ENCODE measurements around the gene MCEMP1.

MCEMP1 gene

DNA sequence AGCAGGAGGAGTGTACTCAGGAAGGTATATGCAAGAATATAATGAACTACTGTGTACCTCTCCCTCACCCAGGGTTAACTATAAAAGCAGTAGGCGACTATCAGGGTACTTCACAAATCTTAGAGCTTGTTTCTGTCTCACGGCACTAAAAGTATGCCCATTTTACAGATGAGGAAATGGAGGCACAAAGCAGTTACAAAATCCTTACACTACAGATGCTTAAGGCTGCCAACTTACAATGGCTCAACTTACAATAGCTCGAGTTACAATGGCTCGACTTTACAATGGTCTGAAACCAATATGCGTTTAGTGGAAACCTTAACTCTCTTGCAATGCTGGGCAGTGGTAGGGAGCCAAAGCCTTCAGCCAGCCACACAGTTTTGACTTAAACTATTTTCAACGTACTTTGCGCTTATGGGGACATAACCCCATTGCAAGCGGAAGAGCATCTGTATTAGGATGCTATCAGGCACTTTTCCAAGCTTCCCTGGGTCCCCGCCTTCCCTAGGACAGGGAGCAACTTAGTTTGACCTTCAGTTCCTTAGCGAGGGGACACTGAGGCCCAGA, 20.9 kb downstream of the MCEMP1 start:
- no peak for DNase-seq (ENCODE audit: low spot score)

DNA sequence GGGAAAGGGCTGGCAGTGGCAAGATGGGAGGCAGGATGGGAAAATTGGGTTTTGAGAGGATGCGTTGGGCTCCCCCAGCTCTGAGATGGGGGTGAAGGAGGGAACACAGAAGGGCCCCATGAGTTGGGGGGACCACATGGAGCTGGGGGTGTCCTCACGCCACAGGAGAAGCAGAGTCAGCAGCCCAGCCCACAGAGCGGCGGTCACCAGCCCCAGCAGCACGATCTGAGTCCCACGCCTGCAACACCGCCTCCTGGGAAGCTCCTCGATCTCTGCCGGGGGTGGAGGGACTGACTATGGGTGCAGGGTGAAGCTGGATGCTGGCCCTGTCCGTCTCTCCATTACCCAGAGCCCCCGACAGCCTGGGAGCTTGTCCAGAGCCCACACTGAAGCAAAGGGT, 21.7 kb downstream of the MCEMP1 start:
- DNase-seq (ENCODE audit: low spot score): no peak

DNA sequence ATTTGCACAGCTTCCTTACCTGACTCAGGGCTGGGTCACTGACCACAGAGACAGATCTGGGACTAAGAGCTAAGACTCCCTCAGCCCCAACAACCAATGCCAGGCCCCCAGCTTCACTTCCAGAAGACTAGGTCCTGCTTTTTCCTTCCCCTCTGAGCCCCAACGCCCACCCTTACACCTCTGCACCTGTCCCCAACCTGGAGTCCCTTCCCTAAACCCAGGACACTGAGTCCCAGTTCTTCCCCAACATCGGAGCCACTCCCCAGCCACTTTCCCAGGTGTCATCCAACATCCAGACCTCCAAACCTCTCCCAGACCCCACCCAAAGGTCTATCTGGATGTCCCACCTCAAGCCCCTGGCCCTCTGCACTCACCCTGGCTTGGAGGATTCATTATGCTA, 22.1 kb downstream of the MCEMP1 start:
- DNase-seq (ENCODE audit: low spot score): no peak

DNA sequence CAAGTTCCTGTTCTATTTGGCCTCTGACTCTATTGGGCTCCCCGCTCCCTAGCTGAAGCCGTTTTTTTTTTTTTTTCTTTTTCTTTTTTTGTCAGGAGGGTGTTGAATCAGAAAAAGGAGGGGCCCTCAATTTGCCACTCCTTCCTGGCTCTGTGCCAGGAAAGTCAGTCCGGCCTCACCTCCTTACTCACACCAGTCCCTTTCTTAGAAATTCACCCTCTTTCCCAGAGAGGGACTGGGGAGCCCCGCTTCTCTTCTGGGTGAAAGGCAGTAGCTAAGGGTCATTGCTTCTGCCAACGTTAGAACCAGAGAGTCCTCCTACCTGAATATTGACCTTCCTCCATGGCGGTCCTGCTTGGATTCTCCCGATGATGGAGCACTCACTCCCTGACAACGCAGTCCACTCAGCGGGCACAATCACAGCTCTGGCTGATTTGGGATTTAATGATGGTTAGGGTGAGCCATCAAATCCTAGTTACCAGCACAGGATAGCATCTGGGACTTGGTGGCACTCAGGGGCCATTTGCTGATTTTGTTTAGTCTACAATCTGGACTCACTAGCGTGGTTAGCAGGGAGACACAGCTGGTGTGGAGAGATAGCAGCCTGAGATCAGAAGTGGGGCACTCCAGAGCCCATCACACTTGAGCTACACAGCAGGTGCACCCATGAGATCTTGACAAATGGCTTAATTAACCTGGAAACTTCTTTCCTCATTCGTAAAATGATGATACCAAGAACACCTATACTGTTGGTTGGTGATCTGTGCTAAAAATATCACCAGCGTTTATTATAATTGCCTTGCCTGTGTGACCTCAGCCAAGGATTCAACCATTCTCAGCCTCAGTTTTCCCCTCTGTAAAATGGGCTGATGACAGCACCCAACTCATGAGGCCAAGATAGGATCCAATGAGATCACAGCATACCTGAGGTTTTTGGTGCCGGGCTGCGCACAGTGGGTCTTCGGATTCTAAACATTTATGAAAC, 22.8 kb downstream of the MCEMP1 start:
- DNase-seq (ENCODE audit: low spot score): no peak

DNA sequence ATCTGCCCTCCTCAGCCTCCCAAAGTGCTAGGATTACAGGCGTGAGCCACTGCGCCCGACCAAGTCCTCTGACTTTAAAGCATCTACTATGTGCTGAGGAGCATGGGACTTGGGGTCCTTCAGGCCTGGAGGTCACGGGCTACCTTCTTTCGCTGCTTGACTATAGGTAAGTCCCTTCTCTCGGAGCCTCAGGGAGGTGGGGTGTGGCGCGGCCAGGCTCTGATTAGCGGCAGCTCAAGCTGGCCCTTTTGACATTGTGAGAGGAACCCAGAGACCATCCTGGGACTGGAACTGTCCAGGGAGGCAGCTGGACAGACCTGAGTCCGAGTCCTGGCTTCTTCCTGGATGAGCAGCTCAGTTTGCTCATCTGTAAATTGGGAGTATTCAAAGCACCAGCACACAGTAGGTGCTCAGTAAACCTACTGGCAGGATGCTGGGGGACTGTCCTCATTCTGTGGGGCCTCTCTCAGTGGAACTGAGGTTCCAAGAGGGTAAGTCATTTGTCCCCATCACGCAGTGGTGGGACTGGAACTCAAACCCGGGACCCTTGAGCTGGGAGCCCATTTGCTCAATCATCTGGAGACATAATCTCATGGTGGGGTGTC, 24.3 kb downstream of the MCEMP1 start:
- no peak for DNase-seq (ENCODE audit: low spot score)

DNA sequence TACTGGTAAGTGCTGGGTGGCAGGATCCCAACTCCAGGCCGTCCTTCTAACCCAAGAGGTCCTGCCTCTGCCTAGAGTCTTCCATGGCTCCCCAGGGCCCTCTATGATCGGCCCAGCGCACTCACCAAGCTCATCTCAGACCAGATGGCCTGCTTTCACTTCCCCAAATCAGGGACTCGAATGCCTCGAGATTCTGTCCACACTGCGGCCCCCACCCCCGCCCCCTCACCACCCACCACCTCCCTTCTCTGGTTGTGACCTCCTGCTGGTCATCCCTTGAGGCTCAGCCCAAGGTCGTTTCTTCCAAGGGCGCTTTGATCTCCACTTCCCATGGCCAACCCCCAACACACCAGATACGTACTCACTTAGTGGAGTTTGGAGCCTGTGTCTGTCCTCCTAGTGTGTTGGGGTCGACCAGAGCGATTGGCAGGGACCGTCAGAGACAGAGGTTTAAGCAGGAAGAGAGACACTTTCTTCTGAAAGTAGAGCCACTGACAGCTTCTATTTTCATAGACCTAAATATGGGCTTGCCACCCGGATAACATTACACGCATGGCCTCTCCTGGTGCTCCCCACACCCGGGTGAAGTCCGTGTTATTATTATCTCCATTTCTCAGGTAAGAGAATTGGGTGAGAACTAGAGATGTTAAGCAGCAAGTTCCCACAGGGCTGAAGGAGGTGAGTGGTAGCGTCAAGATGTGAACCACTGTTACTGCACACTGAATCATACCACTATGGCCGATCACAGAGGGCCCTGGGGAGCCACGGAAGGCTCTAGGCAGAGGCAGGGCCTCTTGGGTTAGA, 25.0 kb downstream of the MCEMP1 start, which contains the start of gene FCER2:
Gene FCER2, minus strand, starts transcription at position 478 of the 804 bp plus-strand sequence. CDS start 2,371 bp downstream, outside the sequence.
- no peak for DNase-seq (ENCODE audit: low spot score)

DNA sequence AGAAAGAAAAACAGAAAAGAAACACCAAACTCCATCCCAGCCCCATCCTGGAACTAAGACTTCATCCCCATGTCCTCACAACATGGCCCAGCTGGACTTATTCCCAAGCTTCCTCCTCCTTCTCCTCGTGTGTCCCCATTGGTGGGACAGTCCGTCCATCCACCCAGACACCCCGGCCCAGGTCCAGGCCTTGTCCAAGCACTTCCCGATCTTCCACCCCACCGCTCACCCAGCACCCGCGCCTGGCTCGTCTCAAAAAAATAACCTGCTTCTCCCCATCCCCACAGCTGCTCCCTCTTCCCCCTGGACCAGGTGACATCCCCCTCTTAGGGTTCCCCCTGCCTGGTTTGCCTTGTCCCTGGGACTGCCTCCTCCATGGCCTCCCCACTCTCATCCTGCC, 26.4 kb downstream of the MCEMP1 start:
- no peak for DNase-seq (ENCODE audit: low spot score)

DNA sequence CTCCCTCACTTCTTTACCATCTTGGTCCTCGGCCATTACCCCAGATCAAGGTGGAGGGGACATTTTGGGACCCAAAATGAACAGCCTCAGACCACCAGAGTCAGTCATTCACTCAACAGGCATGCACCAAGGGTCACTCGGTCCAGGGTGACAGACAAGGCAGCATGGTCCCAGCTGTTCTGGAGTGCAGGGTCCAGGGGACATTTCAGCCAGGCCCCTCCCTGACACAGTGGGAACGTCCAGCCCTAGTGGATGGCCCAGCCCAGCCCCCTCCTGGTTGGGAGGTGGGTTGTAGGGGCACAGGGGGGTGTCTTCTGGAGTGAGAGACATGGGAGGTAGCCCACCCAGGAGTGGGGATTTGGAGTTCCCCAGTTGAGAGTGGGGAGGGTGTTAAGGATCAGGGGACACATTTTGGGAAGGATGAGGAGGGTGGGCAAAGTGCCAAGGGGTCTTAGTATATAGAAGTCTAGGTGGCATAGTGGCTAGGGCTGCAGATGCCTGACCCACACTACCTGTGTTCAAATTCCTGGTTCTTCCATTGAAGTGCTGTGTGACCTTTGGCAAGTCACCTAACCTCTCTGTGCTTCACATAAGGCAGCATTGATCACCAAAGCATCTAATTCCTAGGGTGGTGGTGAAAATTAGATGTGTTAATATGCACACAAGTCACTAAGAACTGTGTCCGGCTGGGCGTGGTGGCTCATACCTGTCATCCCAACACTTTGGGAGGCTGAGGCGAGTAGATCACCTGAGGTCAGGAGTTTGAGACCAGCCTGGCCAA, 27.6 kb downstream of the MCEMP1 start:
- DNase-seq (ENCODE audit: low spot score): no peak

DNA sequence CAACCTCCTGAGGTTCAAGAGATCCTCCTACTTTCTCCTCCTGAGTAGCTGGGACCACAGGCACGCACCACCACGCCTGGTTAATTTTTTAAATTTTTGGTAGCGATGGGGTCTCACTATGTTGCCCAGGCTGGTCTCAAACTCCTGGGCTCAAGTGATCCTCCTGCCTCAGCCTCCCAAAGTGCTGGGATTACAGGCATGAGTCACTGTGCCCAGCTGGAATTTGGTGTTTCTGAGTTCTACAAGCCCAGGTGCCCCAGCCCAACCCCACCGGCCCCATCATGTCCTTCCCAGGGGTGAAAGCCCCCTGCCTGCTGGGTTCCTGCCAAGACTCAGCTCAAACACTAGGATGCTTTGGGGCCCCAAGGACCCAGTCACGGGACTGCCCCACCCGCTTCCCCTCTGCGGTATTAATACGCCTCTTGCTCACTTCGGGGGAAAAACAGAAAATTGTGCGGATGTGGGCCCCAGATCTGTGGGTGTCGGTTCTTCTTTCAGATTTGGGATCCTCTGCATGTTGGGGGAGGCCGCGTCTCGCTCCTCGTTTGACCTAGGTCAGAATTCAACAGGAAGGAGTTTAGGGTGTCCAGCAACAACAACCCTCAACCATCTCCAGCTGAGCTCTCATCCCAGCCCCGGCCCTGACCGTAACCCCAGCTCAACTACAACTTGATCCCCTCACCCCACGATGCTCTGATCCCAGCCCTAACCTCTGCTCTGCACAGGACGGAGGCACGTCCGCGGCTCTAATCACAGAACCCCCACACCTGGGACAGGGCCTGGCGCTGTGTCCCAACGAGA, 28.7 kb downstream of the MCEMP1 start:
- DNase-seq (ENCODE audit: low spot score): no peak

DNA sequence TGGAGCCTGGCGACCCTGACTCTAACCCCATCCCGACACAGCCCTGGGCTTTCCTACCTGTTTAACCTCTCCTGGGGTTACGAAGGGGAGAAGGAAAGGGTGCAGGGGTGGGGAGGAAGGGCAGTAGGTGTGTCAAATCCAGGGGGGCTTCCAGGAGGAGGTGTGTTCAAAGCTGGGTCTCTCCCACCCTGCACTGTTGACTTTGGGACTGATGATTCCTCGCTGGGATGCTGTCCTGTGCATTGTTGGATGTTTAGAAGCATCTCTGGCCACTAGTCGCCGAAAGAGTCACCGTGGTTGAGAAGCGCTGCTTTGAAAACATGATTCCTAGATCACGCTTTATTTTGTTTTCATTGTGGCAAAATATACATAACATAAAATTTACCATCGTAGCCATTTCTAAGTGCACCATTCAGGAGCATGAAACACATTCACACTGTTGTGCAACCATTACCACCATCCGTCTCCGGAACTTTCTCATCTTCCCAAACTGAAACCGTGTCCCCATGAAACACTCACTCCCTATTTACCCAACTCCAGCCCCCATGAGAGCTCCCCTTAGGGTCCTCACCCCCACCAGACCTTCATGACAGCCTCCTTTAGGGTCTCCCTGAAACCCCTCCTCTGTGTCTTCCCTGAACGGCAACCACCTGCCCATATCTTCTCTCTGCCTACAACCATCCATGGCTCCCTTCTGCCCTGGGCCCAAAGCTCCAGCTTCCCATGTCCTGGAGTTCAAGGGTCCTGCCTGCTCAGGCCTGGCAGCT, 29.5 kb downstream of the MCEMP1 start:
- no peak for DNase-seq (ENCODE audit: low spot score)

DNA sequence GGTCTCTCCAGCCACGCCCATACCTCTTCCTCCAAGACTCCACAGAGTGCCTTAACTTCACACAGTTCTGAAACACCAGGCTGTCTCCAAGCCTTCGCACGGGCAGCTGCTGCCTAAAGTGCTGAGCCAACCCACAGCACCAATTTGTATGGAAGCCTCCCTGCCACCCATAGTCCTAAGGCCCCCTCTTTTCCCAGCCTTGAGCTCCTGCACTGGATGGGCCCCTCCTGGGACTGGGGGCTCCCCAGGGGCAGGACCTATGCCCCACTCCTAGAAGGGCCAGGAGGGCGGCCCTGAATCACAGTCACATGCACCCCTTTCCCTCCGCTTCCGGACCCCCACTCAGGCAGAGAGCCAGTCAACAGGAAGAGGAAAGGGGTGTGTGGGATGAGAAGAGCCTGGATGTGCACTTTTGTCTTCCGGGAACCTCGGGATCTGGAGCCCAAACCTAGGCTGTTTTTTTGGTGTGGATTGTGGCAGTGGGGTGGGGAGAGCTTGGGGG, 30.1 kb downstream of the MCEMP1 start:
- DNase-seq (ENCODE audit: low spot score): no peak

DNA sequence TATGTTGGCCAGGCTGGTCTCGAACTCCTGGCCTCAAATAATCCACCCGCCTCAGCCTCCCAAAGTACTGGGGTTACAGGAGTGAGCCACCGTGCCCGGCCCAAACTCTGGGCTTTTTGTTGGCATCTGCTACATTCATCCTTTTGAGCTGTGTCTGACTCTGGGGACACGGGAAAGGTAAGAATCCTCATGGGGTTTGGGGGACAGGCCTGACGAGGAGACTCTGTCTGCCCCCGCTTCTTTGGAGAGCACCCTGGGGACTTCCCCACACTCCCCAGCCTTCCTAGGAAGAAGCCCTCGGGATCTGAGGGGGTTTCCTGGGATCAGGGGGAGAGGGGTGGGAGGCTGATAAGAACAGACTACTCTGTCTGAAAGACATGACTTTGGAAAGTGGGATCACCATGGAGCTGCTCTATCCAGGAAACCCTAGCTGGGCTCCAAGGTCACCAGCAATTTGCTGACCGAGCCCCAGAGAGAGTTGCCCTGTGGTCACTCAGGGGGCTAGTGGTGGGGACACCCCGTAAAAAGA, 33.1 kb downstream of the MCEMP1 start:
- DNase-seq (ENCODE audit: low spot score): no peak

DNA sequence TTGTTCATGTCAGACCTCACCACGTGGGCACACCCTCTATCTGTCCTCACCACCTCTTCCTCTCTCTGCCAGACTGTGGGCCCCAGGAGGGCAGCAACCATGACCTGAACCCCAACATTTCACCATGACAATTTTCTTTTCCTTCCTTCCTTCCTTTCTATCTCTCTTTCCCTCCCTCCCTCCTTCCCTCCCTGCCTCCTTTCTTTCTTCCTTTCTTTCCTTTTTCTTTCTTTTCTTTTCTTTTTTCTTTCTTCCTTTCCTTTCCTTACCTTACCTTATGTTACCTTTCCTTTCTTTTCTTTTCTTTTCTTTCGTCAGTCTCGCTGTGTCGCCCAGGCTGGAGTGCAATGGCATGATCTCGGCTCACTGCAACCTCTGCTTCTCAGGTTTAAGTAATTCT, 33.7 kb downstream of the MCEMP1 start:
- DNase-seq (ENCODE audit: low spot score): no peak

DNA sequence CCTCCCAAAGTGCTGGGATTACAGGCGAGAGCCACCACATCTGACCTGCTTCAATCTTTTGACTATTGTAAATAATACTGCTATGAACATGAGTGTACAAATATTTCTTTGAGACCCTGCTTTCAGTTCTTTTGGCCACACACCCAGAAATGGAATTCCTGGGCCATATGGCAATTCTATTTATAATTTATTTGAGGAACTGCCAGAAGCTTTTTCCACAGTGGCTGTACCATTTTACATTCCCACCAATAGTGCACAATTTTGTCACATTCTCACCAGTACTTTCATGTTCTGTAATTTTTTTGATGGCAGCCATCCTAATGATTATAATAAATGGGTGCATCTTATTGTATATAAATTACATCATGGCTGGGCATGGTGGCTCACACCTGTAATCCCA, 38.8 kb downstream of the MCEMP1 start:
- DNase-seq (ENCODE audit: low spot score): no peak

DNA sequence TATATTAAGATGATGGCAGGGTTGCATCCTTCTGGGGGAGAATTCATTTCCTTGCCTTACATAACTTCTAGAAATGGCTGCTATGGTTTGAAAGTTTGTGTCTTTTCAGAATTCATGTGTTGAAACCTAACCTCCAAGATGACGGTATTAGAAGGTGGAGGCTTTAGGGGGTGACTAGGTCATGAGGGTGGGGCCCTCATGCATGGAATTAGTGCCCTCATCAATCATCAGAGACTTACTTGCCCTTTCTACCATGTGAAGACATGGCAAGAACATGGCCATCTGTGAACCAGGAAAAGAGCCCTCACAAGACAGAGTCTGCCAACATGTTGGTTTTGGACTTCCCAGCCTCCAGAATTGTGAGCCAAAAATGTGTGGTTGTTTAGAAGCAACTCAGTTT, 39.9 kb downstream of the MCEMP1 start:
- DNase-seq (ENCODE audit: low spot score): no peak

DNA sequence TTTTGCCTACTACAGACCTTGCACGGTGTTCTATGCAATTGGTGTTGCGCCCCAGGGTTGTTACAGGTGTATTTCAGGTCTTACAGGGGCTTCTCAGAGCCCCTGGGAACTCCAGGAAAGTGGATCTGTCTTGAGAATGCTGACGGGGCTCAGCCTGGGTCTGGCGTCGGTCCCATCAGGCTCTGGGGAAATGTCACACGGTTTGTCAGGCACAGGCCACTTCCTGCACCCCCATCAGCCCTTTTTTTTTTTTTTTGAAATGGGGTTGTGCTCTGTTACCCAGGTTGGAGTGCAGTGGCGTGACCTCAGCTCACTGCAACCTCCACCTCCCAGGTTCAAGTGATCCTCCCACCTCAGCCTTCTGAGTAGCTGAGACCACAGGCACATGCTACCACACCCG, 41.8 kb downstream of the MCEMP1 start:
- no peak for DNase-seq (ENCODE audit: low spot score)

DNA sequence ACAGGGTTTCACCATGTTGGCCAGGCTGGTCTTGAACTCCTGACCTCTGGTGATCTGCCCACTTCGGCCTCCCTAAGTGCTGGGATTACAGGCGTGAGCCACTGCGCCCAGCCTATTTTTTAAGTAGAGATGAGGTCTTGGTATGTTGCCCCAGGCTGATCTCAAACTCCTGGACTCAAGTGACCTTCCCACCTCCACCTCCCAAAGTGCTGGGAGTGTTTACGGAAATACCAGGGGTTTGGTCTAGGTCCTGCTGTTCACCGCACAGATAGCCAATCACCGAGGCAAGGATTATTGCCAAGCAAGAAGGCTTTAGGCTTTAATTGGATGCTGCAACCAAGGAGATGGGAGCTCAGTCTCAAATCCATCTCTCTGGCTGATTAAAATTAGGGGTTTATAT, 43.5 kb downstream of the MCEMP1 start:
- no peak for DNase-seq (ENCODE audit: low spot score)

DNA sequence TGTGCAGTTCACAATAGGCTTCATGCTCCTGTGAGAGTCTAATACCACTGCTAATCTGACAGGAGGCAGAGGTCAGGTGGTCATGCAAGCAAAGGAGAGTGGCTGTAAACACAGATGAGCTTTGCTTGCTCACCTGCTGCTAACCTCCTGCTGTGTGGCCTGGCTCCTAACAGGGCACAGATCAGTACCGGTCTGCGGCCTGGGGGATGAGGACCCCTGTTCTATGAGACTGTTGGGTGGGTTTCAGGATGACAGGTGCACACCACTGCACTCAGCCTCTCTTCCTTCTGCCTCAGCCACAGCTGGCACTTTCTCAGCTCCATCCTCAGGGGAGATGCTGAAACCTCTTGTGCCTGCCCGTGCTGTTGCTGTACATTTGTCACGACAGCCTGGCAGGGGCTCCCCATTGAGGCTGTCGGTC, 45.4 kb downstream of the MCEMP1 start:
- no peak for DNase-seq (ENCODE audit: low spot score)

DNA sequence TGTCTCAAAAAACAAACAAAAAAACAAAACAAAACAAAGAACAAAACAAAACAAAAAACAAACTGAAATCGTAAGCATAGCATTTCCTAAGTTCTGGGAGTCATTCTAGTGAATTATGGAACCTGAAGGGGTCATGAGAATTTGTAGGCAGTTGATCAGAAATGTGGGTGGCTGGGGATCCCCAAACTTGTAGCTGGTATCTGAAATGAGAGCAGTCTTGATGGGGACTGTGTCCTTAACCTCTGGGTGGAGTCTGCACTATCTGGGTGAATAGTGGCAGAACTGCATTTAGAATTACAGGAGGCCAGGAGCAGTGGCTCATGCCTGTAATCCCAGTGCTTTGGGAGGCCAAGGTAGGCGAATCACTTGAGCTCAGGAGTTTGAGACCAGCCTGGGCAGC, 48.9 kb downstream of the MCEMP1 start:
- DNase-seq (ENCODE audit: low spot score): no peak

All from AG08395 (cell line).